GM10248 (cell line): ENCODE data around the gene SNCA.

Experiments used
- CTCF ChIA-PET: fragments of 300-600 bp; sonication (Branson Sonifier 250); formaldehyde crosslinking; extraction: SDS; loops from one replicate; lab custom pipeline; 2021; ENCODE audit warnings: antibody characterized with exemption; lab: Yijun Ruan, JAX
- POLR2A ChIA-PET: fragments of 350-650 bp; sonication (Branson Sonifier 250); formaldehyde crosslinking; extraction: SDS; loops from one replicate; lab custom pipeline; 2020; ENCODE audit warnings: antibody characterized with exemption; lab: Yijun Ruan, JAX
- DNase-seq: peaks from one replicate; pipeline ENCODE4 v3.0.0; 2012; ENCODE audit errors: extremely low spot score
- TF ChIP-seq, protein P1 (sequence below): IDR thresholded peaks from 2 replicates; pipeline ENCODE4 v1.5.1; 2012; ENCODE audit warnings: mild to moderate bottlenecking, low read depth; ENCODE audit errors: extremely low read depth, missing control alignments, control extremely low read depth

The SNCA gene

DNA sequence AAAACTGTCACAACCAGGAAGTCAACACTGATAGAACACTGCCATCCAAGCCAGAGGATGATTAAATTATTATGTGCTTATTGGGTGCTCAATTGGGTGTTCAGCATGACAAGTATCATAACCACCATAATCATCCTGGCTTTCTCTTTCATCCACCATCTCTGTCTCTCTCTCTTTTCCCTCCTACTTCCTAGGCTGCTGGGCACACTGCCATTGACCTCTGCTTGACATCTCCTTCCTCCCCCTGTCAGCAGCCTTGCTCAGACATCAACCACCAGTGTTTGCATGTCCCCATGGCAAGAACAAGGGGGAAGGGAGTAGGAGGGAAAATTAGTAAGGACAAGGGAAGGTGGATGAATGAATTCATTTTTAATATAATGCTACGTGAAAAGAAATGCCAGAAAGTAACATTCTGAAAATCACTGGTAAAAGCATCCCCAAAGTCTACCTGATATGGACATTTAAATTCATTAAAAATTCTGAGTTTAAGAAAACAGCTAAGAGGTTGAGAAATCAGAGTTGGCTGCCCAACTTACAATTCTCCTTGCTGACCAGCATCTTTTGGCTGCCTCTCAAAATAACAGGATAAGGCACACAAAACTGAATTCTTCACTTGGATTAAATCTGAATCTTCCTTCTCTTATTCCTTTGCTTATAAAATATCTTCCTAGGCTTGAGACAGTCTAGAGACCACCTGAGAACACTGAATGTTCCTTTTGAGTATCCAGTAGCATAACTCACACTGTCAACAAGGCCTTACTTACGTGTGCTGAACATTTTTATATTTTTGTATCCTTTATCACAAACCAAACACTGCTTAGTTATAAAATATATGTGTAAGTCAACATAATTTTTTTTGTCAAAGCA is 48.5 kb downstream of the SNCA start:
- ChIA-PET CTCF (no interaction called here), POLR2A (no interaction called here)
- TF ChIP-seq, protein P1, sequence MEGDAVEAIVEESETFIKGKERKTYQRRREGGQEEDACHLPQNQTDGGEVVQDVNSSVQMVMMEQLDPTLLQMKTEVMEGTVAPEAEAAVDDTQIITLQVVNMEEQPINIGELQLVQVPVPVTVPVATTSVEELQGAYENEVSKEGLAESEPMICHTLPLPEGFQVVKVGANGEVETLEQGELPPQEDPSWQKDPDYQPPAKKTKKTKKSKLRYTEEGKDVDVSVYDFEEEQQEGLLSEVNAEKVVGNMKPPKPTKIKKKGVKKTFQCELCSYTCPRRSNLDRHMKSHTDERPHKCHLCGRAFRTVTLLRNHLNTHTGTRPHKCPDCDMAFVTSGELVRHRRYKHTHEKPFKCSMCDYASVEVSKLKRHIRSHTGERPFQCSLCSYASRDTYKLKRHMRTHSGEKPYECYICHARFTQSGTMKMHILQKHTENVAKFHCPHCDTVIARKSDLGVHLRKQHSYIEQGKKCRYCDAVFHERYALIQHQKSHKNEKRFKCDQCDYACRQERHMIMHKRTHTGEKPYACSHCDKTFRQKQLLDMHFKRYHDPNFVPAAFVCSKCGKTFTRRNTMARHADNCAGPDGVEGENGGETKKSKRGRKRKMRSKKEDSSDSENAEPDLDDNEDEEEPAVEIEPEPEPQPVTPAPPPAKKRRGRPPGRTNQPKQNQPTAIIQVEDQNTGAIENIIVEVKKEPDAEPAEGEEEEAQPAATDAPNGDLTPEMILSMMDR: no peak
- no peak for DNase-seq

DNA sequence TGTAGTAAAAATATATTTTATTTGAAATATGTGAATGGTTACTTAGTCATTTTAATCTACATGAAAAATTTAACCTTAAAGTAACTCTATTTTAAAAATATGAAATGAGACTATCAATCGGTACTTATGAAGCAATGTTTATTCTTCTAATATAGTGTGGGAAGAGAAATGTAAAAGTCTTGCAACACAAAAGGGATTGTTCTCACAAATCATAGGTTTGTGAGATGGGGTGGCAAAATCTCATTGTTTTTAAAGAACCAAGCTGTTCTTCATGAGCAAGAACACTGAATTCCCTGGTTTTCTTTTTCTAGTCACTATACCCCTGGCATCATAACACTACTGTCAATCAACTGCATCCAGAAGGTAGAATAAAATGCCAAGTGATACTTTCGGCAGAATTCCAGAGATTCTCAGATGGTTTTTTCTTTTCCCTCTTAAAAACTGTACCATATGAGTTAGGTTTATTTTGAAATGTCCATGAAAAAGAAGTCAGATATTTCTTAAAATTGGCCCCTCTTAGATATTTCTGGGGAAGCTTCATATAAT is 52.2 kb downstream of the SNCA start:
- ChIA-PET CTCF (no interaction called here), POLR2A (no interaction called here)
- DNase-seq: no peak
- TF ChIP-seq, protein P1: no peak

DNA sequence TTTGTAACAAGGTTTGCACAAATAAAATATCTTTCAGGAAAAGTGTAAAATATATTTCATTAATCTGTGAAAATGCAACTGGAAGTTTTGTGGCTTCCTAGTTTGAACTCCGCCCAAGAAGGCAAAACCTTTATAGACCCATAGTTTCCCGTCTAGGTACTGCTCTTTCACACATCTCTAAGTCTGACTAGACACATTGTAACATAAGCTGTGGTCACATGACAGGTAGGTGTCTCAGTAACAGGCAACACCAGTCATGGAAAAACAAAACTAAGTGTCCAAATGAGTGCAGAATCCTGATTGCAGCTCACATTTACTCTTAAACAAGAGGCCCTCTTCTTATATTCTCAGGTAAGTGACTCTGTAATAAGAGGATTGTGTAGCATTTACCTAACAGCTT is 55.6 kb downstream of the SNCA start:
- DNase-seq: no peak
- POLR2A ChIA-PET: no interaction called here
- CTCF ChIA-PET: no interaction called here
- TF ChIP-seq, protein P1: no peak

DNA sequence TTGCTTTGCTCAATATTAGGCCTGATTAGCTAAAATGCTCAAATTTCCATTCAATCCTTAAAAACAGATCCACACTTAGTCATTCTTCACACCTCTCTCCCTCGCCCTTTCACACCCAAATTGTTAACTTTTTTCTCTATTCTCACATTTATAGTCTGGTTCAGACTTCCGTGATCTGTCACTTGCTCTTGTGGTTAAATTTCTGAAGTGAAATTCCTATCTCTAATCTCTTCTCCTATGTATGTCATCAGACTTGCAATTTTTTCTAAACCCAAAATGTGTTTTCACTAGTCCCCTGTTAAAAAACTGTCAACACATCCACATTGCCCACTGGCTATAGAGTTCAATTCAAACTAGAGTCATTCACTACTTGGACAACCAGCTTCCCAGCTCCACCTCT is 63.2 kb downstream of the SNCA start:
- POLR2A ChIA-PET: no interaction called here
- DNase-seq: no peak
- TF ChIP-seq, protein P1: no peak
- CTCF ChIA-PET: no interaction called here

DNA sequence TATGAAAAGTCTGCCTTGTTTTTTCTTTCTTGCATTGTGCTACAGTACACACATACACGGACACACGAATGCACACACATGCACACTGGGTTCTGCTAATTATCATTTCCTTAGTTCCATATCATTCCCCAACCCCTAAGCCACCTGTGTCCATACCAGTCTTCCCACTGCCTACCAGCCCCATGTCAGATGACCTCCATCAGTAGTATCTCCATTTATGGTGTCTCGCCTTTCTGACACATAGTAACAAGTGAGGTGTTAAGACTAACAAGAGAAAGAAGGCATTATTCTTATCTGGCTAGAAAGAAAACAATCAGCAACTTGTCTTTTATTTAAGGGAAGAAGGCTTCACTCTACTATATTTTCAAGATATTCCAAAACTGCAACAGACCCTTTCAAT is 67.1 kb downstream of the SNCA start:
- no peak for DNase-seq
- ChIA-PET CTCF (no interaction called here), POLR2A (no interaction called here)
- TF ChIP-seq, protein P1: no peak

DNA sequence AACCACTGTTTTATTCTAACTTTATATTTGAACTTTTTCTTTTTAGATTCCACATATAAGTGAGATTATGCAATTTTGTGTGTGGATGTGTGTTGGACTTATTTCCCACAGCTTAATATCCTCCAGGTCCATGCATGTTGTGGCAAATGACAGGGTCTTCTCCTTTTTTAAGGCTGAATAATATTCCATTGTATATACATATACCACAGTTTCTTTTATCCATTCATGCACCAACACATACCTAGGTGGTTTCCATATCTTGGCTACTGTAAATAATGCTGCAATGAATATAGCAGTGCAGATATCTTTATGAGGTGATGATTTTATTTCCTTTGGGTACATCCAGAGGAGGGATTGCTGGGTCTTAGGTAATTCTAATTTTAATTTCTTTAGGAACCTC is 69.0 kb downstream of the SNCA start:
- CTCF ChIA-PET: no interaction called here
- TF ChIP-seq, protein P1: no peak
- POLR2A ChIA-PET: no interaction called here

More for the DNA sequence above, 69.0 kb downstream of the SNCA start:
- no peak for DNase-seq
